Astrocyte (in vitro differentiated cells and primary cell): ENCODE data around the gene VPS41.

Source experiments
- CTCF ChIP-seq: IDR thresholded peaks from 2 replicates; pipeline ENCODE4 v1.5.1; 2011; ENCODE audit warnings: low read depth, mild to moderate bottlenecking, inconsistent platforms, low read length, moderate library complexity; ENCODE audit not compliant: insufficient read depth
- EZH2 ChIP-seq: IDR thresholded peaks from 2 replicates; pipeline ENCODE4 v1.6.1; 2012; ENCODE audit warnings: mild to moderate bottlenecking, low read length, inconsistent platforms; ENCODE audit not compliant: insufficient read depth

- TF ChIP-seq CTCF (no peak), EZH2 (no peak)
Measured at GRCh38 chr7:38893061-38893460, 15.9 kb downstream of the VPS41 start.
